ENCODE results near the gene CCDC97.

DNA sequence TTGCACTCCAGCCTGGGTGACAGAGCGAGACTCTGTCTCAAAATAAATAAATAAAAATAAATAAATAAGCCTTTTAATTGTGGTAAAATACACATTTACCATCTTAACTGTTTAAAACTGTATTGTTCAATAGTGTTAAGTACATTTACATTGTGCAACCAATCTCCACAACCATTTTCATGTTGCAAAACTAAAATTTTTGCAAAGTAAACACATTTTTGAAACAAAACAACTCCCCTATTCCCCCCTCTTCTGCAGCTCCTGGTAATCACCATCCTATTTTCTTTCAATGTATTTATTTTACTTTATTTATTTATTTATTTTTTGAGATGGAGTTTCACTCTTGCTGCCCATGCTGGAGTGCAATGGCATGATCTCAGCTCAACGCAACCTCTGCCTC, 59.8 kb downstream of the CCDC97 start:
- TF ChIP-seq POLR2AphosphoS5 (IDR thresholded peaks at IDR 0.05) (no peak), CTCF (IDR thresholded peaks at IDR 0.05) (no peak), EP300 (IDR thresholded peaks at IDR 0.05) (no peak)

All from sigmoid colon (tissue), 4 donors.